NT2/D1 (cell line): ENCODE measurements around the gene LRIG2.
"Not testable (repeated sequence)": the region's sequence is repeated elsewhere in the genome, so short reads cannot be mapped to it uniquely, and the experiment has no call there.

Experiments used
- DNase-seq: peaks from one replicate; pipeline ENCODE4 v3.0.0-alpha.2; 2011; ENCODE audit warnings: low read depth, low spot score
- H3K27me3 ChIP-seq: 2 replicates; pipeline ENCODE4 v1.6.0; 2011; ENCODE audit warnings: mild to moderate bottlenecking; ENCODE audit not compliant: insufficient read length, insufficient read depth
- H3K36me3 ChIP-seq: 2 replicates; pipeline ENCODE4 v1.6.1; 2011; ENCODE audit warnings: mild to moderate bottlenecking, low read length, mixed read lengths; ENCODE audit not compliant: insufficient read depth, insufficient read length
- H3K4me1 ChIP-seq: 2 replicates; pipeline ENCODE4 v1.5.1; 2011; ENCODE audit not compliant: insufficient read depth, insufficient read length
- H3K4me3 ChIP-seq: 2 replicates; pipeline ENCODE4 v1.5.1; 2011; ENCODE audit warnings: low read depth; ENCODE audit not compliant: insufficient read length
- H3K9ac ChIP-seq: 2 replicates; pipeline ENCODE4 v1.6.0; 2011; ENCODE audit warnings: low read depth; ENCODE audit not compliant: insufficient read length
- H3K9me3 ChIP-seq: 2 replicates; pipeline ENCODE4 v1.5.1; 2011; ENCODE audit warnings: mild to moderate bottlenecking, low read length; ENCODE audit not compliant: insufficient read depth
- SUZ12 ChIP-seq: IDR thresholded peaks from 2 replicates; pipeline ENCODE4 v1.6.1; 2011; ENCODE audit not compliant: insufficient read length, insufficient read depth; ENCODE audit errors: extremely low read depth
- YY1 ChIP-seq: IDR thresholded peaks from 2 replicates; pipeline ENCODE4 v1.6.1; 2011; ENCODE audit not compliant: insufficient read length, insufficient read depth
- ZNF274 ChIP-seq: IDR thresholded peaks from 2 replicates; pipeline ENCODE4 v1.6.1; 2011; ENCODE audit warnings: mild to moderate bottlenecking, low read depth, low read length

Gene LRIG2

DNA sequence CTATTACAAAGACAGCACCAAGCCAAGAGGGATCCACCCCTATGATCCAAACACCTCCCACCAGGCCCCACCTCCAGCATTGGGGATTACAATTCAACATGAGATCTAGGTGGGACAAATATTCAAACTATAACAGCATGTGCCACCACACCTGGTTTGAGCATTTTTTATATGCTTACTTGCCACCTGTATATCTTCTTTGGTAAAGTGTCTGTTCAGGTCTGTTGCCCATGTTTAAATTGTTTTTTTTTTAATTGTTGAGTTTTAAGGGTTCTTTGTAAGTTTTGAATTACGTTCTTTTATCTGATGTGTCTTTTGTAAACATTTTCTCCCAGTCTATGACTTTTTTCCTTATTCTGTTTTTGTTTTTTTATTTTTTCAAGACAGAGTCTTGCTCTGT lies 83.4 kb downstream of the LRIG2 start:
- Histone ChIP-seq H3K9ac (no peak overlapping the region), H3K27me3 (no peaks in the 10 kb centered on the region), H3K36me3 (no peaks in the 10 kb centered on the region), H3K4me1 (no peaks in the 10 kb centered on the region), H3K4me3 (no peak overlapping the region), H3K9me3 (peaks cover 47% of the 10 kb centered on the region)
- TF ChIP-seq YY1, result no peak
- TF ChIP-seq ZNF274, result no peak
- no peak for TF ChIP-seq SUZ12
- DNase-seq, result no peak

DNA sequence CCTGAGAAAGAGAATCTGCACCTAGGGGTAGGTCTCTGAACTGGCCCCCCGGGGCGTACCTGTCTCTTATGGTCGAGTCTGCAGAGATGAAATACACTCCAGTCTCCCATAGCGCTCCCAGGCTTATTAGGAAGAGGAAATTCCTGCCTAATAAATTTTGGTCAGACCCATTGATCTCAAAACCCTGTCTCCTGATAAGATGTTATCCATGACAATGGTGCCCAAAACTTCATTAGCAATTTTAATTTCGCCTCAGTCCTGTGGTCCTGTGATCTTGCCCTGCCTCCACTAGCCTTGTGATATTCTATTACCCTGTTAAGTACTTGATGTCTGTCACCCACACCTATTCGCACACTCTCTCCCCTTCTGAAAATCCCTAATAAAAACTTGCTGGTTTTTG lies 85.7 kb downstream of the LRIG2 start:
- H3K9ac ChIP-seq, H3K27me3 ChIP-seq, H3K4me3 ChIP-seq, H3K4me1 ChIP-seq, H3K36me3 ChIP-seq: not testable (repeated sequence)
- H3K9me3 ChIP-seq, result peaks cover 47% of the 10 kb centered on the region
- peak; percentile 11 for DNase-seq

DNA sequence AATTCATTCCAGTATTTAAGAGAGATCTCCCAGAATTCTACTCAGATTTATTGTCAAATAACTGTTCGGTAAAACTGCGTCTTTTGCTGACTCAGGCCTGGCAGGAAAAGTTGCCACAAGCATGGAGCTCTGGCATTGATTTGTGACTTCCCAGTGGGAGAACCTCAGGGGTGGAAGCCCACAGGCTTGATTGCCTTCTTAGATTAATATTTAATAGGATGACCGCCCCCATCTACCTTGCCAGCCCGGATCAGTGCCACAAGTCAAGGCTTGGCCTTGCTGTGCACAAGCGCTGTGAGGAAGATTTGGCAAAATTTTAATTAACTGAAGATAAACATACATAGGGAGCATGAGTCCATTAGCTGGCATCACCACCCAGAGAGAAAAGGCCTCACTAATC lies 93.5 kb downstream of the LRIG2 start:
- TF ChIP-seq SUZ12 (no peak), ZNF274 (no peak), YY1 (no peak)
- DNase-seq, result no peak

DNA sequence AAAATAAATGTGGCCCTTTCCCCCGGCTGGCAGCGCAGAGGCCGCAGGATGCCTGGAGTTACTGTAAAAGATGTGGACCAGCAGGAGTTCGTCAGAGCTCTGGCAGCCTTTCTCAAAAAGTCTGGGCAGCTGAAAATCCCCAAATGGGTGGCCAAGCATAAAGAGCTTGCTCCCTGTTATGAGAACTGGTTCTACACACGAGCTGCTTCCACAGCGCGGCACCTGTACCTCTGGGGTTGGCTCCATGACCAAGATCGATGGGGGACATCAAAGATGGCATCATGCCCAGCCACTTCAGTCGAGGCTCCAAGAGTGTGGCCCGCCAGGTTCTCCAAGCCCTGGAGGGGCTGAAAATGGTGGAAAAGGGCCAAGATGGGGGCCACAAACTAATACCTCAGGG lies 95.9 kb downstream of the LRIG2 start:
- Histone ChIP-seq H3K27me3 (no peaks in the 10 kb centered on the region), H3K9ac (no peak overlapping the region), H3K36me3 (no peaks in the 10 kb centered on the region), H3K4me1 (peaks cover 7% of the 10 kb centered on the region), H3K4me3 (no peak overlapping the region), H3K9me3 (peaks cover 23% of the 10 kb centered on the region)
- TF ChIP-seq SUZ12 (no peak), YY1 (no peak), ZNF274 (no peak)
- DNase-seq, result no peak

More for the DNA sequence above, 93.5 kb downstream of the LRIG2 start:
- H3K36me3 ChIP-seq, result no peaks in the 10 kb centered on the region
- peaks cover 7% of the 10 kb centered on the region for H3K4me1 ChIP-seq
- H3K27me3 ChIP-seq, result no peaks in the 10 kb centered on the region
- H3K4me3 ChIP-seq, result no peak overlapping the region
- H3K9ac ChIP-seq, result no peak overlapping the region
- H3K9me3 ChIP-seq, result peaks cover 6% of the 10 kb centered on the region; the same call in 1 of the 2 replicates

DNA sequence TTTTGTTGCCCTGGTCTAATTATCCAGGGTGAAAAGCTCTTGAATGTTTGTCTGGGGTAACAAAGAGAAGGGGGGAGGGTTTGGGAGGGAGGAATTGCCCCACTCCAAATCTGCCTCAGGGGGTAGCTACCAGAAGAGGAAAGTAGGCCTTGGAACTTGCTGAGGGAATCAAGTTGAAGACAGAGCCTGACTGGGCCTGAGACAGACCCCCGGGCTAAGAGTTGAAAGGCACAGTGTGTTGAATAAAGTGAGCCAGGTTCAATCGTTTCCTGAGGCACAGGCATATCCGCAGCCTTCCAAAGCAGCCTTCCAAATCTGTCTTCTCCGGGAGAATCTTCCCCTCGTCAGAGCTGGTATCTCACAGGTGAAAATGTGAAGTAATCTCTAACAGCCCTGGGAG lies 96.6 kb downstream of the LRIG2 start:
- TF ChIP-seq ZNF274 (no peak), SUZ12 (no peak), YY1 (no peak)
- H3K9me3 ChIP-seq, result peaks cover 23% of the 10 kb centered on the region
- no peak overlapping the region for H3K4me3 ChIP-seq
- peaks cover 7% of the 10 kb centered on the region for H3K4me1 ChIP-seq
- no peaks in the 10 kb centered on the region for H3K27me3 ChIP-seq
- H3K9ac ChIP-seq, result no peak overlapping the region
- peak; percentile 22 for DNase-seq
- no peaks in the 10 kb centered on the region for H3K36me3 ChIP-seq

DNA sequence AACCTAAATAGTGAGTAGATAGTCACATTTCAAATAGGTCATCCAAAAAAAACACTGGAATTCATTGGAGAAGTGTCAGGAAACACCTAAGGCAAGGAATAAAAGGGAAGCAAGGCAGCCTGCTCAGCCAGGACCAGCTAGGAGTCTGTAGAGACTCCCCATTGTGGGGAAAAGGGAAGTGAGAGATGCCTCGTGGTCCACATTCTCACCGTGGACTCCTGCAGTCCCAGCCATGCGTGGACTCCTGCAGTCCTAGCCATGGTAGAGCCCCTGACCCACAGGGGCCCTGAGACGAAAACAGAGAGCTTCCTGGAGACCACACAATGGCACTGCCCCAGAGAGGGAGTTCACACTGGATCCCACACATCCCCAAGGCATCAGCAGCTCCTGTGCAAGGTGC lies 97.5 kb downstream of the LRIG2 start:
- Histone ChIP-seq H3K9me3 (peaks cover 23% of the 10 kb centered on the region), H3K4me3 (no peak overlapping the region), H3K36me3 (no peaks in the 10 kb centered on the region), H3K9ac (no peak overlapping the region), H3K27me3 (no peaks in the 10 kb centered on the region), H3K4me1 (peaks cover 7% of the 10 kb centered on the region)
- DNase-seq, result no peak
- TF ChIP-seq SUZ12, result no peak
- no peak for TF ChIP-seq YY1
- no peak for TF ChIP-seq ZNF274

DNA sequence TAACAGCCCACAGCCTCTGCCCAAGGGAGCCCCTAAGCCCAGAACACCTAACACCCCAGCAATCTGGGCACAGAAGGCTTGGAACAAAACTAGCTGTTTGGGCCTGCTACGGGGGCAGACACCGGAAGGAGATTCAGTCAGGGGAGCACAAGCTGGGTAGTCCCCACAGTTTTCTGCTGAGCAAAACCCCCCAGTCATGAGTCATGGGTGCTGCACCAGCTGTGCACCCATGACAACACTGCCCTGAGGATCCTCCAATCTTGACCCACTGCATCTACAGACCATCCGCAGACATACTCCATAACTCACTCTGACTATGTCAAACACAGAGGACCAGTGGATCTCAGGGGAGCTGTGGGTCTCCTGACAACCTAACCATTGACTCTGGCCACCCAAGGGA lies 105.1 kb downstream of the LRIG2 start:
- H3K9me3 ChIP-seq, result 0 out of 2 replicates have a peak, but pooled peaks cover 5% of the 10 kb centered on the region
- H3K4me3 ChIP-seq, result no peak overlapping the region
- no peaks in the 10 kb centered on the region for H3K4me1 ChIP-seq
- DNase-seq, result no peak
- TF ChIP-seq ZNF274 (no peak), YY1 (no peak), SUZ12 (no peak)
- no peak overlapping the region for H3K9ac ChIP-seq
- H3K36me3 ChIP-seq, result no peaks in the 10 kb centered on the region
- H3K27me3 ChIP-seq, result no peaks in the 10 kb centered on the region

DNA sequence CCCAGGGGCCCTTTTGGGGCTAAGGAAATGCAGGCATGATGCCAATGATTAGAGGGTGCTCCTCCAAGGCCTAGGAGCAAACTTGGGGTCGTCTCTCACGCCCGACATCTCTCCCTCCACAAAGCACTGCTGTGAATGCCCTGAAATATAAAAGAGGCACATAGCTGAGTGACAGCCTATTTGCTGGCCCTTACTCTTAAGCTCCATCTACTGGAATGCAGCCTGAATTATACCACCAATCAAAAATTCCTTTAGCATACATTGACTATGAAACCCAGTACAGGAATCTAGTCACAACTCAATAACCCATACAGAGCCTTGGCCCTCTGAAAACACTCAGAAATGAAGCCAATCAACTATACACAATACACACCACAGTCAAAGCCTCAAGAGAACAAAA lies 105.5 kb downstream of the LRIG2 start:
- Histone ChIP-seq H3K4me3 (no peak overlapping the region), H3K27me3 (no peaks in the 10 kb centered on the region), H3K9me3 (0 out of 2 replicates have a peak, but pooled peaks cover 1% of the 10 kb centered on the region), H3K9ac (no peak overlapping the region), H3K4me1 (no peaks in the 10 kb centered on the region), H3K36me3 (no peaks in the 10 kb centered on the region)
- no peak for DNase-seq
- TF ChIP-seq ZNF274 (no peak), YY1 (no peak), SUZ12 (no peak)
